Measurements from ENCODE around the gene MED13L. TPM values are rescaled to one million over a fixed set of nuclear protein-coding genes. Genes with fewer than 3 reads are reported as not detected.
A peak's percentile ranks its signal among the peaks of the same experiment; 100 is the strongest.

The MED13L gene
- total and polyA plus RNA-seq, 9 donors: 31.0 to 82.7 (median 44.9) TPM

- whole genome bisulfite sequencing (ENCODE audit: insufficient coverage): 43% methylated on average over 1 of the region's 7 CpGs
- peaks cover 8% of the 10 kb centered on the region for H3K4me1 ChIP-seq (ENCODE audit: control insufficient read depth, insufficient read depth, low read length)
- no peaks in the 10 kb centered on the region for H3K27me3 ChIP-seq (ENCODE audit: control insufficient read depth, insufficient read depth, low read length)
- H3K36me3 ChIP-seq (ENCODE audit: control insufficient read depth, insufficient read depth, low read length): no peaks in the 10 kb centered on the region
- no peaks in the 10 kb centered on the region for H3K9me3 ChIP-seq (replicated peaks; ENCODE audit: control insufficient read depth, low read depth, low read length)
- DNase-seq: no peak
- H3K4me3 ChIP-seq (ENCODE audit: low read length): no peak overlapping the region
- no peak overlapping the region for H3K27ac ChIP-seq (ENCODE audit: low read length)
Measured at GRCh38 chr12:116265351-116266147, 11.9 kb downstream of the MED13L start.

GRCh38 chr12:116264525-116265070, 12.9 kb downstream of the MED13L start:
- WGBS (ENCODE audit: insufficient coverage): 61% methylated on average over 2 of the region's 2 CpGs

GRCh38 chr12:116263844-116264243, 13.6 kb downstream of the MED13L start:
- H3K36me3 ChIP-seq (ENCODE audit: control insufficient read depth, insufficient read depth, low read length): no peaks in the 10 kb centered on the region
- H3K9me3 ChIP-seq (replicated peaks; ENCODE audit: control insufficient read depth, low read depth, low read length): no peaks in the 10 kb centered on the region
- peaks cover 8% of the 10 kb centered on the region for H3K4me1 ChIP-seq (ENCODE audit: control insufficient read depth, insufficient read depth, low read length)
- H3K4me3 ChIP-seq (ENCODE audit: low read length): no peak overlapping the region
- no peak overlapping the region for H3K27ac ChIP-seq (ENCODE audit: low read length)
- peak; percentile 32 for DNase-seq
- H3K27me3 ChIP-seq (ENCODE audit: control insufficient read depth, insufficient read depth, low read length): no peaks in the 10 kb centered on the region
- 57% methylated on average over 1 of the region's 2 CpGs for WGBS (ENCODE audit: insufficient coverage)

More at GRCh38 chr12:116264525-116265070, 12.9 kb downstream of the MED13L start:
- DNase-seq: no peak
- Histone ChIP-seq H3K36me3 (ENCODE audit: control insufficient read depth, insufficient read depth, low read length) (no peaks in the 10 kb centered on the region), H3K27ac (ENCODE audit: low read length) (no peak overlapping the region), H3K27me3 (ENCODE audit: control insufficient read depth, insufficient read depth, low read length) (no peaks in the 10 kb centered on the region), H3K9me3 (replicated peaks; ENCODE audit: control insufficient read depth, low read depth, low read length) (no peaks in the 10 kb centered on the region), H3K4me1 (ENCODE audit: control insufficient read depth, insufficient read depth, low read length) (peaks cover 8% of the 10 kb centered on the region), H3K4me3 (ENCODE audit: low read length) (no peak overlapping the region)

GRCh38 chr12:116263431-116263830, 14.1 kb downstream of the MED13L start:
- no peak for DNase-seq
- Histone ChIP-seq H3K4me3 (ENCODE audit: low read length) (no peak overlapping the region), H3K27me3 (ENCODE audit: control insufficient read depth, insufficient read depth, low read length) (no peaks in the 10 kb centered on the region), H3K9me3 (replicated peaks; ENCODE audit: control insufficient read depth, low read depth, low read length) (no peaks in the 10 kb centered on the region), H3K27ac (ENCODE audit: low read length) (no peak overlapping the region), H3K36me3 (ENCODE audit: control insufficient read depth, insufficient read depth, low read length) (no peaks in the 10 kb centered on the region), H3K4me1 (ENCODE audit: control insufficient read depth, insufficient read depth, low read length) (peaks cover 8% of the 10 kb centered on the region)
- no CpG with 5 or more reads among the region's 1 CpG for WGBS (ENCODE audit: insufficient coverage)

GRCh38 chr12:116262741-116263140, 14.8 kb downstream of the MED13L start:
- Histone ChIP-seq H3K27me3 (ENCODE audit: control insufficient read depth, insufficient read depth, low read length) (no peaks in the 10 kb centered on the region), H3K27ac (ENCODE audit: low read length) (no peak overlapping the region), H3K4me3 (ENCODE audit: low read length) (no peak overlapping the region), H3K4me1 (ENCODE audit: control insufficient read depth, insufficient read depth, low read length) (peaks cover 8% of the 10 kb centered on the region), H3K36me3 (ENCODE audit: control insufficient read depth, insufficient read depth, low read length) (no peaks in the 10 kb centered on the region), H3K9me3 (replicated peaks; ENCODE audit: control insufficient read depth, low read depth, low read length) (no peaks in the 10 kb centered on the region)
- no peak for DNase-seq
- no CpG with 5 or more reads among the region's 2 CpGs for WGBS (ENCODE audit: insufficient coverage)

GRCh38 chr12:116261525-116262100, 15.9 kb downstream of the MED13L start:
- Histone ChIP-seq H3K27ac (ENCODE audit: low read length) (no peak overlapping the region), H3K4me1 (ENCODE audit: control insufficient read depth, insufficient read depth, low read length) (peaks cover 8% of the 10 kb centered on the region), H3K36me3 (ENCODE audit: control insufficient read depth, insufficient read depth, low read length) (no peaks in the 10 kb centered on the region), H3K4me3 (ENCODE audit: low read length) (no peak overlapping the region), H3K9me3 (replicated peaks; ENCODE audit: control insufficient read depth, low read depth, low read length) (no peaks in the 10 kb centered on the region), H3K27me3 (ENCODE audit: control insufficient read depth, insufficient read depth, low read length) (no peaks in the 10 kb centered on the region)
- 46% methylated on average over 3 of the region's 4 CpGs for WGBS (ENCODE audit: insufficient coverage)
- DNase-seq: no peak

GRCh38 chr12:116259800-116260577, 17.5 kb downstream of the MED13L start:
- DNase-seq: peak; percentile 39
- H3K27me3 ChIP-seq (ENCODE audit: control insufficient read depth, insufficient read depth, low read length): no peaks in the 10 kb centered on the region
- H3K36me3 ChIP-seq (ENCODE audit: control insufficient read depth, insufficient read depth, low read length): no peaks in the 10 kb centered on the region
- WGBS (ENCODE audit: insufficient coverage): 87% methylated on average over 3 of the region's 9 CpGs
- no peak overlapping the region for H3K27ac ChIP-seq (ENCODE audit: low read length)
- peaks cover 3% of the 10 kb centered on the region for H3K4me1 ChIP-seq (ENCODE audit: control insufficient read depth, insufficient read depth, low read length)
- H3K9me3 ChIP-seq (replicated peaks; ENCODE audit: control insufficient read depth, low read depth, low read length): no peaks in the 10 kb centered on the region
- H3K4me3 ChIP-seq (ENCODE audit: low read length): no peak overlapping the region

GRCh38 chr12:116257826-116258225, 19.7 kb downstream of the MED13L start:
- no CpG with 5 or more reads among the region's 3 CpGs for WGBS (ENCODE audit: insufficient coverage)

GRCh38 chr12:116257215-116257614, 20.3 kb downstream of the MED13L start:
- Histone ChIP-seq H3K9me3 (replicated peaks; ENCODE audit: control insufficient read depth, low read depth, low read length) (peaks cover 2% of the 10 kb centered on the region), H3K27me3 (ENCODE audit: control insufficient read depth, insufficient read depth, low read length) (no peaks in the 10 kb centered on the region), H3K36me3 (ENCODE audit: control insufficient read depth, insufficient read depth, low read length) (no peaks in the 10 kb centered on the region), H3K4me1 (ENCODE audit: control insufficient read depth, insufficient read depth, low read length) (no peaks in the 10 kb centered on the region), H3K27ac (ENCODE audit: low read length) (peak overlapping the region; percentile 7), H3K4me3 (ENCODE audit: low read length) (no peak overlapping the region)
- no CpG with 5 or more reads among the region's 3 CpGs for WGBS (ENCODE audit: insufficient coverage)
- peak; percentile 49 for DNase-seq

More at GRCh38 chr12:116257826-116258225, 19.7 kb downstream of the MED13L start:
- H3K4me1 ChIP-seq (ENCODE audit: control insufficient read depth, insufficient read depth, low read length): no peaks in the 10 kb centered on the region
- no peaks in the 10 kb centered on the region for H3K36me3 ChIP-seq (ENCODE audit: control insufficient read depth, insufficient read depth, low read length)
- no peaks in the 10 kb centered on the region for H3K27me3 ChIP-seq (ENCODE audit: control insufficient read depth, insufficient read depth, low read length)
- no peak overlapping the region for H3K27ac ChIP-seq (ENCODE audit: low read length)
- H3K9me3 ChIP-seq (replicated peaks; ENCODE audit: control insufficient read depth, low read depth, low read length): no peaks in the 10 kb centered on the region
- H3K4me3 ChIP-seq (ENCODE audit: low read length): no peak overlapping the region
- DNase-seq: no peak

GRCh38 chr12:116249938-116250337, 27.6 kb downstream of the MED13L start:
- no peaks in the 10 kb centered on the region for H3K27me3 ChIP-seq (ENCODE audit: control insufficient read depth, insufficient read depth, low read length)

More at GRCh38 chr12:116249938-116250337, 27.6 kb downstream of the MED13L start:
- Histone ChIP-seq H3K9me3 (replicated peaks; ENCODE audit: control insufficient read depth, low read depth, low read length) (peaks cover 6% of the 10 kb centered on the region), H3K4me1 (ENCODE audit: control insufficient read depth, insufficient read depth, low read length) (peaks cover 3% of the 10 kb centered on the region), H3K4me3 (ENCODE audit: low read length) (no peak overlapping the region), H3K27ac (ENCODE audit: low read length) (no peak overlapping the region), H3K36me3 (ENCODE audit: control insufficient read depth, insufficient read depth, low read length) (no peaks in the 10 kb centered on the region)
- DNase-seq: no peak
- no CpG with 5 or more reads among the region's 2 CpGs for WGBS (ENCODE audit: insufficient coverage)

All from muscle of leg (tissue), 11 donors.